GM21515 (cell line): Measurements from ENCODE around the gene TOX3.

Experiments
- ATAC-seq: cut with Tn5 transposase; IDR thresholded peaks from one replicate; pipeline ENCODE4 v1.9.1; 2021; ENCODE audit not compliant: unreplicated experiment

TOX3 gene

DNA sequence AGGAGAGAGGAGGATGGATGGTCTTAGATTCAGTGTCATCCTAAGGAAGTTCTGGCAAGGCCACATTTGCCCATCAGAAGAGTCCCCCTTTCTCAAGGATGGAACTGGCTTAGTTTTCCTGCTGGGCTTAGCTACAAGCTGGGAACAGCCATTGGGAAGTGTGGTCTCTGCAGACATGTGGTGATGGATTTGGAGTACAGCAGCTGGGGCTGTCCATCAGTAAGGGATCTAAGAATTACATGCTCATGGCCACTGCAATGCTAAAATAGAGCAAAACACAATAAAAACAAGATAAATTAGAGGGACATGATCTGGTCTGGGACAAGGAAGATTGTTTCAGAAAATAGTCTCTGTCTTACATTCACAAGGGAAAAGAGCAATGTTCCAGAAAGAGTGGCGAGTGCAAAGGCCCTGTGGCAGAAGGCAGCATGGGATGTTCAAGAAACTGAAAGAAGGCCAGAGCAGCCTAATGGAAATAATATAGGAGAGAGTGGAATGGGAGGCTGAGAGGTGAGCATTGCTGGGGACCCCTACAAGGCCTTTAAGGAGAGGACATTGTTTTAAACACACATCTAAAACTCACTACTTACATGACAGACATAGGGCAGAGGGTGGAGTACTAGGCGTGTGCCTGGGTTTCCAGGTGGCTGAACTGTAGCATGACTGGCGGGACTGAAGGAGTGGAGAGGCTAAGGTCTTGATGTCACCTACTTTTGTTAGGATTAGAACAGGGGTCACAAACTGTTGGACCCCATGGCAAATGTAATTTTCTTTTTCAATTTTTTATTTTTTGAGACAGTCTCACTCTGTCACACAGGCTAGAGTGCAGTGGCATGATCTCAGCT, 17.0 kb upstream of the TOX3 start:
- ATAC-seq: no peak

DNA sequence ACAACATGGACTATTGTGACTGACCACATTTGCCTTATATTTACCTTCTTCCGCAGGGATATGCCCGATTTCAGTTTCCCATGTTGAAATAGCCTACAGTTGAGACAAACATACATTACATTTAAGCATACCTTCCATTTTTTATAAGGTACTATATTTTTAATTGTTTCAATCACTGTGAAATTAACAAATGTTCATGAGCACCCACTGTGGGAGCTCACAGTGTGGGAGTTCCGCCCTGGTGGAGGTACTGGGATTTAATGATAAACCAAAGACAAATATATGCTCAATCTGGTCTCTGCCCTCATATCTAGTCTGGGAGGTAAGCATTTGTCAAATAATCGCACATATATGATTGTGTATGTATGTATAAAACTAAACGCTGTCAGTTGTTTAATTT, 15.8 kb upstream of the TOX3 start:
- no peak for ATAC-seq

DNA sequence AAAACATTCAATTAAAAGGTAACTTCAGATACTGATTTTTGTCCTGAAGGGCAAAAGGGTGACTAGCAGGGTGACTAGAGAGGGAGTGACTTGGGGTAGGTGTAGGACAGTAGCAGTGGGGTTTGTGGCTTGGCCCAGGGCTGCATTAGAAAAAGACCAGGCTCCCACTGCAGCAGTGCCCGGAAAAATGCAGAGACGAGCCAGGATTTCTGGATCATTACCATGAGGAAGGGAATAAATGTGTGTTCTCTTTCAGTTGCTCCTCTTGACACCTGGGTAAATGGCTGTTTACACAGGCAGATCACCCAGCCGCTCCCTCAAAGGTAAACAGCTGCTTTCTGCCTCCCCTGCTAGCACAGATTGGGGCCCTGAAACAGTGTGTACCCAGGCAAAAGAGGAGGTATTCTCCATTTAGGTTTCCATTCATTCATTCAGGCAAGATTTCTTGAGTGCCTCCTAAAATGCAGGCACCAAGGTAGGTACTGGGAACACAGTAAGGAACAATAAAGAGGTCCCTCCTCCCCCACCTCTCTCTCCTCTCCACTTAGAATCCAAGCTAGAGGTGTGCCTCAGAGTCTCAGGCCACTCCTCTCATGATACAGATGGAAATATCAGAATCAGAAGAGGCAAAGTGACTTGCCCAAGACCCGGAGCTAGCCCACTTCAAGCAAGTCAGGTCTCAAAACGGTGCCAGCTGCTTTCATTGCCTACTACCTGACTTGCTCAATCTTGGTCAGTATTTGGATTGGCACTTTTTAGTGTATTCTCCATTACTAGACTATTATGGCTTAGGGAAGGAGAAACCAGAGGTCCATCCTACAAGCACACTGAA, 15.2 kb upstream of the TOX3 start:
- ATAC-seq: no peak

DNA sequence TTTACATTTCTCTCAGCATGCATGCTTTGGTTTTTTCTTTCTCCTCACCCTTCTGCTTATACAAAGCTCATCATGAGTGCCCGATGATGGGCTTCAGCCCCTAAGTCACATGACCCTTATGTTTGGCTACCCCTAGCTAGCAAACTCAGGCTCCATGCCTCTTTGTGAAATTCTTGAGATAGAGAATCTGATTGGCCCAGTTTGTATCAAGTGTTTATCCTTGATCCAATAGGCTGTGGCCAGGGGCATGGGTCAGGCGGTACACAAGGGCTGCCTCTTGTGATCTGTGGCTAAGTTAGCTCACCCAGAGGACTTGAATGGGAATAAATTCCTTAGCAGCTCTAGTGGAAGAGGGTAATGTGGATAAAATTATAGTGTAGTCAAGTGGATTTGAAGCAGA, 11.5 kb upstream of the TOX3 start:
- ATAC-seq: no peak

DNA sequence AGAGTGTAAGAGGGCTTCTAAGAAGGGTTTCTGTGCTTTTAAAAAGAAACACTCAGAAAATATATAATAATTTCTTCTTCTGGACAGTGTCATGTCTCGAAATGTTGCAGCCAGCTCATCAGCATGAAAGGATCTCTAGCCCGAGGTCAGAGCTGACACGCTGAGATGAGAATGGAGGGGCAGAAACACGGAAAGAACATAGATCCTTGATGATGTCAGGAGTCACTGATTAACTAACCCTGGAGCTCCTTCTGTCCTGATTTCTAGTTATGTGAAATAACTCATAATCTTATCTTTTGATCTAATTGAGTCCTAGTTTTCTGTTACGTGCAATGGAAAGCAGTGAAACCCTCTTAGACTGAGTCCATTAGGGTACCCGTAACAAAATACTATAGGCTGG, 10.3 kb upstream of the TOX3 start:
- no peak for ATAC-seq

DNA sequence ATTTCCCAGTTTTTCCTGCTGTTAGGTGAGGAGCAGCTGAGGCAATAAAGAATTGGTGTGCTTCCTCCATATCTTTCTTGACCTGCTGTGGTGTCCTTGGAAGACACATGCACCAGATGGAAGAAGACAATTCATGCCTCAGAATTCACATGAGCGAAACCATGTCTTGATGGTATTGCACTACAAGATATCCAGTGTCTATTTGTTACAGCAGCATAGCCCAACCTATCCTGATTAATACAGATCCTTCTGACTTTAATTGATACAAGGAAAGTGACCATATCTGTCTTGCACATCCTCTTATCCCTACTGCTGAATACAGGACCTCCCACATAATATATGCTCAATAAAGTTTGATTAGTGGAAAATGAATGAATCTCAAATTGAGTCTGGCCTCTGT, 9.1 kb upstream of the TOX3 start:
- ATAC-seq: no peak

DNA sequence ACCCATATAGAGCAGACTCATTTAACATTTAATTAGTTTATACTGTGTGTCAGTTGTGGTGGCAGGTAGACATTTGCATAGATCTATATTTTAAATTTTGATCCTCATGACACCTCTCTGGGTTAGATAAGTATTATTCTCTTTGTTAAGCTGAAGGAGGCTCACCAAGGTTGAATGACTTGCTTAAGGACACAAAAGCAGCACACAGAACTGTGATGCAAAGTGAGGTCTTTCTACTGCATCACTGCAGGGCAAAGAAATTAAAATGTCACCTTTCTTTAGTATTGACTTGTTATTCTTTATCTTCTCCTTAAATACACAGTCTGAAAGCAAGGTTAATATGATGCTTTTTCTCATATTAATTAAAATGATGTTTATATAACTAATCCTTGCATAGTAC, 8.6 kb upstream of the TOX3 start:
- no peak for ATAC-seq

DNA sequence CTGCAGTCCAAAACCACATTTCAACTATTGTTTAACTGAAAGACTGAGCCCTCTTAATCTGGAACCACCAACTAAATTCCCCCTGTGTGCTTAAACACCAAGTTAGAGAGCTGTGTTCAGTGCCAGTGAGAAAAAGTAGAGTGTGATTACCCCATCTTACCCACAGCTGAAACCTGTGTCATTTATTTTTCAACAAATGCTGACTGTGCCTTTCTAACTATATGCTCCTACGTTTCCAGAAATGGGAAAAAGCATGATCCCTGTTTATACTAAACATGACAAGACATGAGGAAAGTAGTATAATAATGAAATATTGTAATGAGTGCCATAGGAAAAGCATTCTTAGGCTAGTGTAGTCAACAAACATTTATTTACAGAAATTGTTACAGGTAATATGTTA, 7.4 kb upstream of the TOX3 start:
- no peak for ATAC-seq

DNA sequence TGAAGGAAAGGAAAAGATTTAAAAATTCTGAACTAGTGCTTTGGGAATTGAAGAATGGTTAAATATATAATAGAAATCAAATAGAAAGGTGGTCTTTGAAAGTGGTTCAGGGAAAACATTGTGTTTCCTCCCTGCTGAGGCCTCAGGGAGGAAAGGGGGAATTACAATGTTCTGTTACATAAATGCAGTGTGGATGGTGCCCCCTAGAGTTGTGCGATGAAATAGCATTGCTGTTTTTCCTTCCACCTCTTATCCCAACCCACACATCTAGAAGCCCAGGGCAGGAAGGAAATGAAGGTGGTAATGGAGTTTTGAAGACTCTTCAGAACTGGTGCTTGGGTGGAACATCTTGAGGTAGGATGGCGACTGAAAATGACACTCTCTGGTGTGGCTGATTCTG, 6.4 kb upstream of the TOX3 start:
- ATAC-seq: no peak

DNA sequence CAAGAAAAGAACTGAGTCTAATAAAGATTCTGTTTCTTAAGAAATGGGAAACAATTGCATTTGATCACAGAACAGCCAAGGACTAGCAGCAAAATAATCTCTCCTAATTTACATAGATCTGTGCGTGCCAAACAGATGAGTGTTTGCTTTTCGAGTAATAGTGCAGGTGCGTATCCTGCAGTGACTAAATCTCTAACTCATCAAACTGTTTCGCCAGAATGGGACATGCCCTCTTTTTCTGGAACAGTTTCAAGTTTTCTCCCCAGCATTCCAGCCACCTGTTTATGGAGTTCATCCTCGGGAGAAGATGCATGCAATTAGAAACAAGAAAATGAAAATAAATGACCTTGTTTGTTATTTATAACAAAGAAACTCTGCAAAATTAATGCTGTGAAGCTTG, 5.7 kb upstream of the TOX3 start:
- no peak for ATAC-seq

DNA sequence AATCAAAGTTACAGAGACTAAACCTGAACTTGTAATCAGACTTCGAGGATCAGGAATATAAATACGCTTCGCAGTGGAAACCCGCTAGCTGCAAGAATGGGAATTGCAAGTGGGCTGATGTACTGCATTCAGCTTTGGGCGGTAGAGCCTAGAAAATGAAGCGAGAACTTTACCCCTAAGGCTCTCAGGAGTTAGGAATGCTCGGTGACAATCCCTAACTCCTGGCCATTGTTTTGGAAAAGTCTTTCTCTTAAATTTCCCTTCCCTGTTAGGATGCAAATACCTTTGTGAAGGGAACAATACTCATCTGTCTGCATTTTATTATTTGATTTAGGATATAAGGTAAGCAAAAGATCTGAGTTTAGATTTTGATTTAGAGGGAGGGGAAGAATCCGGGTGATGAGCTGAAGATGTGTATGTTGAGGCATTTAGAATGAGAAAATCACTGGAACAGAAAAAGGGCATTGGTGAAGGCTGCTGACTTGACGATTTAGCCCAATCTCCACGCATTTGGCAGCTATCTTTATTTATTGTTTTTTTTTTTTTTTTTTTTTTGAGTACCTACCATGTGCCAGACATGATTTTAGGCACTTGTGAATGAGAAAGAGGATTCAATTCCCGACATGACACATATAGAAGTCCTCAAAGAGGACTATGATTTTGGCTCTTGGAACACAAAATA, 2.2 kb upstream of the TOX3 start:
- no peak for ATAC-seq

DNA sequence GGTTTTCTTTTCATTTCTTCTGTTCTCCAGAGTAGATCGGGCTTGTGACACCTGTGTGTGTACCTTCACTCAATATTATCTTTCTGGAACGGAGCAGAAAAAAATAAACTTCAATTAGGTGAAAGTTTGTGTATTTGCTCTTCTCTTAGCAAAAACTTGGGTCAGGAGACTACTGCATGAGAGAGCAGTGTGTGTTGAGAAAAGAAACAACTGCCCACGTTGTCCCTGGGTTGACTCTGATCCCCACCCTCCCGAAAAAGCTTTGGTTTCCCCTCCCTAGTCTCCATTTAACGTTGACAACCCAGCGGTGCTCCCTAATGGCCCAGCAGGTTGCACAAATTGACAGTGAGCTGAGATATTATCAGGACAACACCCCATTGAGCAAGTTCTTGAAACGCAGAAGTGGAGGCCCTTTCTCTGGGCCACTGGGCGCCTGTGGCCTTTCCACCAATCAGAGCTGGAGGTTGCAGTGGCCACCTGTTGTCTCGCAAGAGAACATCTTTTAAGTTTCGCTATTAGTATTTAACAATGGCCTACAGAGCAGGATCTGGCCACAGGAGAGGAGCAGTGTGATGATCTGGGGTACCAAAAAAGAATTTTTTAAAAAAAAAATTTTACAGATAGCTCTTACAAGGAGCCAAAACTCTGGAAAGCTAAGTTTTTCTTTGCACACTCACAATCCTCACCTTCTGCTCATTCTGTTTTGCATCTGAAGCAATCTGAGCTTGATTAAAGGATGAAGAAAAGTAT, 1.5 kb upstream of the TOX3 start:
- ATAC-seq: no peak

DNA sequence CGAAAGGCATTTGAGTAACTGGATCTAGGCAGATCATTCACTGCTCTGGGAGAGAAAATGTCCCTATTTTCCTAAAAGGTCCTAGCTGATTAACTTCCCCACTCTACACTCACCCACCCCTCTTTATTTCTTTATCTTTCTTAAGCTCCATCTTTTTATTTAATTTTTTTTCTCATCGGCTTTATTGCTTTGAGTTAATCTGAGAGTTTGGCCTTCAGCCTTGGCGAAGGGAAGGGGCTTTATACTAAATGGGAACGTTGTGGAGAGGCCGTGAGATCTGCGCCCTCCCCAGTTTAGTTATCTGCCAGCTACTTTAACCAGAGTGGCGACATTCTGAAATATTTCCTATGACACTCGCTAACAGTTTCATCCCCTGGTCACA, 882 bp upstream of the TOX3 start:
- ATAC-seq: no peak

DNA sequence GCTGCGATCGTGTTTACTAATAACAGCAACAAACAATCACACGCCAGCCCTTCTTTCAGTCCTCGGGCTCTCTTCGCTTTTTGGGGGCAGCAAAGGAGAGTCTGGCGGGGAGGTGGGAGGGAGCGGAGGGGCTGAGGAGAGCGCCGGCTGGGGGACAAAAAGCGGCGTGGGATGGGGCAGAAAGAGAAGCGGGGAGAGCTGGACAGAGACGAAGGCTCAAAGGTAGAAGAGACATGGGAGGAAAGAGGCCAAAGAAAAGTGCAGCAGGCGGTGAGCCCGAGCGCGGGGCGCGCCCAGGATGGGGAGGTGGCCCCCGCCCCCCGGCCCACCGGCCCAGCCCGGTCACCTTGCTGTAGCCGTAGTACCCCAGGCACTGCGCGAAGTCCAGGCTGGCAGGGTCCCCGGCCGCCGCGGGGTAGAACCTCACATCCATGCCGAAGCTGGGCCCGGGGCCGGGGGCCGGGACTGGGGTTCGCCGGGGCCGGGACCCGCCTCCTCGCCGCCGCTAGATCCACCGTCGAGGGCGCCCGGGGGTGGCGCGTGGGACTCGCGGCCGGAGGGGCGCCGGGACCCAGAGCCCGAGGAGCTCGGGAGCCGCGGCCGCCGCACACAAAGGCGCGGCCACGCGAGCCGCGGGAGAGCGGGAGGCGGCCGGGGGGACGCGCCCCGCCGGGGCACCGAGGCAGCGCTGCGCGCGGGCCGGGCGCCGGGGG, 496 bp downstream of the TOX3 start:
- ATAC-seq: no peak

DNA sequence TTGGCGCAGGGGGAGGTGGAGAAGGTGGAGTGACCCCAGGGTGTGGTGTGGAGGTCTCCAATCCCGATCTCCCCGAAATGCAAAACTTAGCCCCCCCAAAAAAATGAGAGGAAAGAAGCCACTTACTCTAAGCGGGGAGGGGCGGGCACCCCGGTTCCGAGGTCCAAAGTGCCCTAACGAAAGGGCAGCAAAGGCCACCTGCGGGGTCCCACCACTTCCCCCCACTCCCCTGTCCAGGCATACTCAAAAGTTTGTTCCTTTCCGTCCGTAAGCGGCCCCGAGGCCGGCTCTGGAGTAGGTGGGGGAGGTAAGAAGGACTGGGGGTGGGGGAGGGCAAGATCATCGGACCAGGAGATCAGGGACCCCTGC, 1.1 kb downstream of the TOX3 start:
- no peak for ATAC-seq

DNA sequence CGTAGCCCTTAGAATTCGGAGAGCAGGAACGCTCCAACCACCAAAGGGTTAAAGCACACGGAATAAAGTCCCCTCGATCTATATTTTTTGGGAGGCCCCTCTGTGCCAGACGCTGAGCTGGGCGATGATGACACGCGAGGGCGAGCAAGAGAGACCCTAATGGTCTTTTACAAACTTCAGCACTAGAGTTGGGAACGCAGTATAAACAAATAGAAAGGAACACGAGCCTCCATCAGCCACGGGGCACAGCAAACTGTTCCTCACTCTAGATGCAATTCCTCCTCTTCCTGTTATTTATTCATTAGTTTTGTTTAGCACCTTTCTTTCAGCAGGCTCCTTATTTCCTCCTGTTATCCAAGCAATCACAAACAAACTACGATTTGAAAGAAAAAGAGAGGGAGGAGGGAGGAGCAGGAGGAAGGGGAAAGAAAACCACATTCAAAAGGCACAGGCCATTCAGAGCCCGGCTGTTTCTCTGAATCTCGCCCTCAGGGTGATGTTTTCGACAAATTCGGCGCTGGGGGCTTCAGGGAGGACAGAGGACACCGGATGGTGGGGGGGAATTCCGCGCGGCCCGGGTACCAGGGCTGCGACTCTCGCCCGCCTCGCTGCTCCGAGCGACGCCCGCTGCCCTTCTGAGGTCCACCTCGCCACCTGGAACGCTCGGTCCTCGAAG, 1.6 kb downstream of the TOX3 start:
- no peak for ATAC-seq

DNA sequence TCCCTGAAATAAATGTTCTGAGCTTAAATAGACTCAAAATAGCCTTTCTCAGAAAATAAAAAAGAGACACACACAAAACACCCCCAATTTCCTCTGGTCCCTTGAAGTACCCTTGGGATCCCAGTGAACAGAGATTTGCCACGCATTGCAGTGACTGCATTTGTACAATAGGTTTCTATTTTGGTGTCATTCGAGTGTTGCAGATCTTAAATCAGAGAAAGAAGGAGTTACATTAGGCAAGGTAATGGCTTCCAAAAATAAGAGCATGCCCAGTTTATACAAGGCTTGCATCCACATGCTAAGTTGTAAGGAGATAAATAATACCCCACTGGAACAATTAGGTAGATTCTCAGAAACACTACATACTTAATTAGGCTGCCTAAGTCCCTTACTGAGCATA, 2.2 kb downstream of the TOX3 start:
- no peak for ATAC-seq

DNA sequence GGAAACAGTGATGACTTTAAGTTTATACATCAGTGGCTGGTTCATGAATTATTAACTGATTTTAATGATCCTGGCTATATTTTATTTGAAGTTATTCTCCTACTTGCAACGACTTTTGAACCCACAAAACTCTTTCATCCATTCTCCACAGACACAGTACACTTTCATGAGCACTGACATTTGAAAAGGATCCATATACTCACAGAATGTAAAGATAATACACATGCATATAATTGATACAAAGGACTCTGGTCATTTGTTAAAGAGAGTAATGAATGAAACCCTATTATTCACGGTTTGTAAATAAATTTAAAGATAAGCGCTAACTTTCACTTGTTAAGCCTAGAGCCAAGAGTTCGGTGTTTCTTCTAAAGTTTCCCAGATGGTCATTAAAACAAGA, 3.3 kb downstream of the TOX3 start:
- ATAC-seq: no peak

DNA sequence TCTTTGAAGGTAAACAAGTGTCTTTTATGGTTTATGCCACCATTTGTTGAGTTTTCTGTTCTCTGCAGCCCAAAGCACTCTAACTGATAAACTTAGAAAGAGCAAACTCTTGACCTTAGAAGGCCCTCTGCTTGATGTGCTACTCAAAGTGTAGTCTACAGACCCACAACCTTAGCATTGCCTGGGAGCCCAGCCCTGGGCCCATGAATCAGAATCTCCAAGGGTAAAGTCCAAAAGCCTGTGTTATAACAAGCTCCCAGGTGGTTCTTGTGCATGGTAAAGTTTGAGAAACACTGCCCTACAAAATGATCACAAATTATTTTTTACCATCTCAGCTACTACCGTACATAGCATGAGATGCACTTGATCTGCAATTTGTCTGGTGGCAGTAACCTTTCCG, 6.0 kb downstream of the TOX3 start:
- no peak for ATAC-seq

DNA sequence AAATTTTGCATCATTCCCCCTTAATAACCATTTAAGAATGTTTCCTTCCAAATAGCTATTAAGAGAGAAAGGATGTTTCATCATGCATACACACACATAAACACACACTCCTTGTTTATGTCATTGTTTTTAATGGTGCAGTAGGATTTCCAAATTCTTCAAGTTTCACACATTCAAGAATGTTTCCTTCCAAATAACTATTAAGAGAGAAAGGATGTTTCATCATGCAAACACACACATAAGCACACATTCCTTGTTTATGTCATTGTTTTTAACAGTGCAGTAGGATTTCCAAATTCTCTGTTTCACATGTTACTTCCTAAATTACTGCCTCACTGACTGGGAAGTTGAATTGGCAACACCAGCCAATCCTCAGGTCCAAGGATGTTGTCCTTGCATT, 7.8 kb downstream of the TOX3 start:
- no peak for ATAC-seq
